IMR-90 (cell line): ENCODE results near the gene DBP. TPM values are rescaled to one million over a fixed set of nuclear protein-coding genes. Genes with fewer than 3 reads are reported as not detected.

Experiments
- ATAC-seq: fragments of 200-7000 bp; cut with Tn5 transposase; 2 replicates; pipeline ENCODE4 v1.9.1; 2020; ENCODE audit warnings: low read depth, mild to moderate bottlenecking, moderate library complexity
- BruUV-seq: library from RNA; stranded (reverse); fragments of 400-500 nt; replicated peaks from 2 replicates; lab custom pipeline; 2021; lab: Mats Ljungman, UMichigan
- CTCF ChIA-PET: fragments of 300-600 bp; formaldehyde crosslinking; extraction: SDS; loops from one replicate; lab custom pipeline; 2021; ENCODE audit warnings: antibody characterized with exemption; lab: Yijun Ruan, JAX
- POLR2A ChIA-PET: fragments of 300-600 bp; sonication (Branson Sonifier 250); formaldehyde crosslinking; loops from one replicate; lab custom pipeline; 2022; ENCODE audit warnings: antibody characterized with exemption; ENCODE audit not compliant: unreplicated experiment; lab: Charles Lee
- DNase-seq: peaks from one replicate; pipeline ENCODE4 v3.0.0; 2013
- H2AFZ ChIP-seq: replicated peaks from 2 replicates; pipeline ENCODE3; 2013; ENCODE audit warnings: low read length, mild to moderate bottlenecking; ENCODE audit not compliant: poor library complexity
- H2AK5ac ChIP-seq: 2 replicates; pipeline ENCODE4 v1.6.1; 2013; ENCODE audit warnings: low read depth, low read length, inconsistent platforms
- H2AK9ac ChIP-seq: replicated peaks from 2 replicates; pipeline ENCODE3; 2013; ENCODE audit warnings: mild to moderate bottlenecking, low read depth, low read length, moderate library complexity; ENCODE audit not compliant: poor library complexity
- H2BK120ac ChIP-seq: 2 replicates; pipeline ENCODE4 v1.6.1; 2013; ENCODE audit warnings: low read depth, low read length, inconsistent platforms
- H2BK15ac ChIP-seq: 3 replicates; pipeline ENCODE4 v1.6.1; 2013; ENCODE audit warnings: low read depth, low read length, inconsistent platforms
- H2BK20ac ChIP-seq: 2 replicates; pipeline ENCODE4 v1.6.1; 2013; ENCODE audit warnings: low read depth, mild to moderate bottlenecking, inconsistent platforms, low read length, moderate library complexity
- H2BK5ac ChIP-seq: 2 replicates; pipeline ENCODE4 v1.6.1; 2013; ENCODE audit warnings: mild to moderate bottlenecking, low read depth, low read length, inconsistent platforms; ENCODE audit not compliant: poor library complexity, severe bottlenecking
- H3K14ac ChIP-seq: replicated peaks from 2 replicates; pipeline ENCODE4 v1.6.1; 2013; ENCODE audit warnings: low read depth, low read length, inconsistent platforms
- H3K18ac ChIP-seq: 2 replicates; pipeline ENCODE4 v1.6.1; 2013; ENCODE audit warnings: low read depth, low read length, control low read depth
- H3K23ac ChIP-seq: 2 replicates; pipeline ENCODE4 v1.6.1; 2013; ENCODE audit warnings: low read depth, low read length, inconsistent platforms
- H3K27ac ChIP-seq: 2 replicates; pipeline ENCODE4 v1.5.1; 2013; ENCODE audit warnings: mild to moderate bottlenecking, control low read depth, low read length; ENCODE audit not compliant: insufficient read depth
- H3K27me3 ChIP-seq: 2 replicates; pipeline ENCODE4 v1.6.1; 2013; ENCODE audit warnings: low read length; ENCODE audit not compliant: control insufficient read depth, insufficient read depth
- H3K36me3 ChIP-seq: 2 replicates; pipeline ENCODE4 v1.6.1; 2013; ENCODE audit warnings: low read length, mixed read lengths; ENCODE audit not compliant: control insufficient read depth, insufficient read depth
- H3K4ac ChIP-seq: 2 replicates; pipeline ENCODE4 v1.6.1; 2013; ENCODE audit warnings: low read depth, low read length, inconsistent platforms
- H3K4me1 ChIP-seq: 2 replicates; pipeline ENCODE4 v1.6.1; 2013; ENCODE audit warnings: low read length, mixed read lengths; ENCODE audit not compliant: control insufficient read depth, insufficient read depth
- H3K4me2 ChIP-seq: 2 replicates; pipeline ENCODE4 v1.6.1; 2013; ENCODE audit warnings: low read depth, mild to moderate bottlenecking, control low read depth, low read length, moderate library complexity
- H3K4me3 ChIP-seq: 2 replicates; pipeline ENCODE4 v1.5.1; 2013; ENCODE audit warnings: low read depth, mild to moderate bottlenecking, control low read depth, low read length, moderate library complexity; ENCODE audit not compliant: insufficient read depth
- H3K56ac ChIP-seq: 2 replicates; pipeline ENCODE4 v1.6.1; 2013; ENCODE audit warnings: low read length, inconsistent platforms; ENCODE audit not compliant: insufficient read depth; ENCODE audit errors: extremely low read depth
- H3K79me1 ChIP-seq, 2 experiments: 2 replicates each; pipeline ENCODE4 v1.6.1; 2013; ENCODE audit warnings: low read length in 2 of 2, inconsistent platforms in 1 of 2, low read depth in 1 of 2
- H3K9ac ChIP-seq: 2 replicates; pipeline ENCODE4 v1.6.1; 2013; ENCODE audit warnings: low read depth, low read length, control low read depth
- H3K9me1 ChIP-seq: 2 replicates; pipeline ENCODE4 v1.6.1; 2013; ENCODE audit warnings: low read length, inconsistent platforms; ENCODE audit not compliant: insufficient read depth
- H3K9me3 ChIP-seq: 2 replicates; pipeline ENCODE4 v1.6.1; 2013; ENCODE audit warnings: low read length; ENCODE audit not compliant: control insufficient read depth, insufficient read depth
- H4K20me1 ChIP-seq: 2 replicates; pipeline ENCODE4 v1.6.1; 2013; ENCODE audit warnings: low read length, inconsistent platforms; ENCODE audit not compliant: insufficient read depth
- H4K5ac ChIP-seq: 2 replicates; pipeline ENCODE4 v1.6.1; 2013; ENCODE audit warnings: mild to moderate bottlenecking, low read depth, low read length, control low read depth
- H4K8ac ChIP-seq, 2 experiments: 2 replicates each; pipeline ENCODE4 v1.6.1; 2013; ENCODE audit warnings: low read depth in 2 of 2, low read length in 2 of 2, control low read depth in 1 of 2, inconsistent platforms in 1 of 2
- H4K91ac ChIP-seq: 2 replicates; pipeline ENCODE4 v1.6.1; 2013; ENCODE audit warnings: low read depth, low read length, inconsistent platforms; ENCODE audit not compliant: insufficient read depth
- BHLHE40 ChIP-seq: fragments of 150-350 bp; IDR thresholded peaks from 2 replicates; pipeline ENCODE4 v1.6.1; 2016; ENCODE audit warnings: mild to moderate bottlenecking, low read depth, low read length
- CEBPB ChIP-seq: IDR thresholded peaks from 2 replicates; pipeline ENCODE4 v1.6.1; 2012; ENCODE audit warnings: low read depth, low read length, improper control_type of control experiment
- CTCF ChIP-seq: conservative IDR thresholded peaks from 2 replicates; pipeline ENCODE4 v1.5.1; 2012; ENCODE audit warnings: mild to moderate bottlenecking, low read depth, low read length, improper control_type of control experiment
- ELK1 ChIP-seq: fragments of 150-350 bp; IDR thresholded peaks from 2 replicates; pipeline ENCODE4 v1.6.1; 2016; ENCODE audit warnings: low read depth, mild to moderate bottlenecking, low read length, moderate library complexity, borderline replicate concordance
- FOS ChIP-seq: fragments of 150-350 bp; IDR thresholded peaks from 2 replicates; pipeline ENCODE4 v1.6.1; 2016; ENCODE audit warnings: low read depth, low read length
- MAFK ChIP-seq: IDR thresholded peaks from 2 replicates; pipeline ENCODE4 v1.6.1; 2012; ENCODE audit warnings: low read depth, low read length, improper control_type of control experiment
- MAZ ChIP-seq: IDR thresholded peaks from 2 replicates; pipeline ENCODE4 v1.6.1; 2012; ENCODE audit warnings: low read depth, mild to moderate bottlenecking, low read length, improper control_type of control experiment, moderate library complexity, borderline replicate concordance
- MXI1 ChIP-seq: IDR thresholded peaks from 2 replicates; pipeline ENCODE4 v1.6.1; 2012; ENCODE audit warnings: low read depth, mild to moderate bottlenecking, low read length, moderate library complexity, borderline replicate concordance
- NFE2L2 ChIP-seq: fragments of 150-350 bp; IDR thresholded peaks from 2 replicates; pipeline ENCODE4 v1.6.1; 2016; ENCODE audit warnings: low read depth, mild to moderate bottlenecking, low read length
- POLR2A ChIP-seq: IDR thresholded peaks from 2 replicates; pipeline ENCODE4 v1.6.1; 2012; ENCODE audit warnings: mild to moderate bottlenecking, low read depth, low read length
- RAD21 ChIP-seq: IDR thresholded peaks from 2 replicates; pipeline ENCODE4 v1.6.1; 2012; ENCODE audit warnings: low read length, improper control_type of control experiment
- RCOR1 ChIP-seq: IDR thresholded peaks from 2 replicates; pipeline ENCODE4 v1.6.1; 2012; ENCODE audit warnings: mild to moderate bottlenecking, low read length, improper control_type of control experiment; ENCODE audit not compliant: insufficient replicate concordance
- RFX5 ChIP-seq: IDR thresholded peaks from 2 replicates; pipeline ENCODE4 v1.8.0; 2012; ENCODE audit warnings: low read depth, mild to moderate bottlenecking, low read length, moderate library complexity
- SMC3 ChIP-seq: fragments of 150-350 bp; IDR thresholded peaks from 2 replicates; pipeline ENCODE4 v1.6.1; 2016; ENCODE audit warnings: low read depth, mild to moderate bottlenecking, antibody characterized with exemption, low read length, moderate library complexity
- USF2 ChIP-seq: fragments of 150-350 bp; IDR thresholded peaks from 2 replicates; pipeline ENCODE4 v1.6.1; 2017; ENCODE audit warnings: mild to moderate bottlenecking, antibody characterized with exemption, low read length, low read depth
- WGBS, 2 experiments: methylation state at CpG; one replicate each; pipeline versions ENCODE4 v1.1.5 to v1.1.7; 2013; ENCODE audit warnings: missing lambda C conversion rate in 2 of 2; ENCODE audit not compliant: insufficient read length in 1 of 2; ENCODE audit errors: extremely low coverage in 2 of 2; 5-methylcytosine and 5-hydroxymethylcytosine counted together
- dilution Hi-C: fragments of 300-500 bp; cut with HindIII; formaldehyde crosslinking; loops from one replicate; pipeline ENCODE4 v1.14.3; 2018; ENCODE audit warnings: low sequenced_read_pairs; ENCODE audit not compliant: unreplicated experiment
- in situ Hi-C: fragments of 300-500 bp; cut with MboI; formaldehyde crosslinking; loops from 3 replicates; pipeline ENCODE4 v1.14.3; 2019; ENCODE audit warnings: low sequenced_read_pairs, inconsistent platforms, mixed read lengths
- intact Hi-C: fragments of 100-400 bp; cut with micrococcal nuclease; formaldehyde crosslinking; loops from 2 replicates; pipeline ENCODE4 v1.10.0; 2022
- polyA plus RNA-seq, 3 experiments: library from polyadenylated mRNA; depleted of rRNA; stranded (reverse); fragments of >200 nt; gene quantifications; 2 replicates each; pipeline ENCODE4 v1.2.3, GENCODE V29; 2012; ENCODE audit warnings: low replicate concordance in 1 of 3
- total RNA-seq: library from RNA; depleted of rRNA; stranded (reverse); fragments of >200 nt; gene quantifications from 2 replicates; pipeline ENCODE4 v1.2.3, GENCODE V29; 2012

Gene DBP
- total and polyA plus RNA-seq, 2 of the 4 experiments (the other 2 are of a cell fraction), result 3.0 to 3.6 TPM

DNA sequence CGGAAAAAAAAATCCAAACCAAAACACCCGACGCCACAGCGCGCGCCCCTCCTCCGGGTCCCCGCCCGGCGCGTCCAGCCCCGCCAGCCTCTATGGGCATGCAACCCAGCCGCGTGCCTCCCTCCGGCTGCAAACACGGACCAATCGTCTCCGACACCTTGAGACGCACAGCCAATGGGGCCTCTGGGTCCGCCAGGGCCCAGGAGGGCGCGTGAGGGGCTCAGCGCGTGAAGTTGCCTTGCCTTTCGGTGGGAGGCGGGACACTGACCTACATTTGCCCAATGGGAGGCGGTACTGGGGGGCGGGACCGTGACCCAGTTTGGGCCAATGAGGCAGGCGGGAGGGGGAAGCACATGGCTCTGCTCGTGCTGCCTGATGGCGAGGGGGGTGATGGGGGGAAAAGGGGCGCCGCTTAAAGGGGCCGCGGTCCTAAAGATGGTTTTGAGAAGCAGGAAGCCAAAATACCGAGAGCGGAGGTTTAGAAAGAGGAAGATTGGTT, 319 bp upstream of the DBP start:
- Histone ChIP-seq H4K91ac (peak overlapping the region; percentile 77), H3K23ac (peak overlapping the region; percentile 64), H3K9me3 (no peaks in the 10 kb centered on the region), H3K18ac (peak overlapping the region; percentile 71), H3K27ac (peak overlapping the region; percentile 81), H2AK9ac (peak overlapping the region; percentile 84), H2BK5ac (peak overlapping the region; percentile 76), H3K14ac (peak overlapping the region; percentile 65), H2BK120ac (peak overlapping the region; percentile 50), H3K4ac (peak overlapping the region; percentile 96), H2AK5ac (no peak overlapping the region; the same call in 1 of the 2 replicates), H3K4me3 (peak overlapping the region; percentile 62), H3K79me1 (peaks cover 0 to 18% of the 10 kb centered on the region in 2 experiments; a peak in 3 of 4 replicates), H2BK15ac (peak overlapping the region; percentile 77; the same call in 2 of the 3 replicates), H3K36me3 (no peaks in the 10 kb centered on the region; the same call in 1 of the 2 replicates), H3K27me3 (no peaks in the 10 kb centered on the region), H4K20me1 (peaks cover 4% of the 10 kb centered on the region; the same call in 1 of the 2 replicates), H2AFZ (peak overlapping the region; percentile 95), H2BK20ac (peak overlapping the region; percentile 81; the same call in 1 of the 2 replicates), H4K8ac (peak overlapping the region; percentile 43 to 93), H3K56ac (peak overlapping the region; percentile 84; the same call in 1 of the 2 replicates), H4K5ac (peak overlapping the region; percentile 72), H3K4me2 (peak overlapping the region; percentile 65), H3K9me1 (peaks cover 24% of the 10 kb centered on the region), H3K9ac (peak overlapping the region; percentile 60), H3K4me1 (peaks cover 28% of the 10 kb centered on the region)
- POLR2A ChIA-PET, result interaction anchor here (0.5 to 0.7 kb wide), 3 partner anchors 18 to 61 kb away, joined by 3 read pairs; partner anchors contain the start of genes RPL18 and SPHK2
- BruUV-seq, result no TSS peak
- in situ Hi-C loops (no loop called here), dilution Hi-C loops (no loop called here), intact Hi-C loops (no loop called here)
- WGBS, 2 experiments, result 1% methylated on average over 29 of the region's 38 CpGs; no CpG with 5 or more reads in 1 of the 2 experiments
- CTCF ChIA-PET, result no interaction called here
- ATAC-seq (peak; percentile 79), DNase-seq (peak; percentile 99)
- TF ChIP-seq RFX5 (no peak), SMC3 (no peak), FOS (peak; percentile 64), MAFK (no peak), RAD21 (no peak), USF2 (peak; percentile 88), POLR2A (no peak), MXI1 (peak; percentile 36; the same call in 1 of the 2 replicates), CEBPB (no peak), MAZ (peak; percentile 97), BHLHE40 (peak; percentile 80), CTCF (no peak), RCOR1 (no peak), ELK1 (no peak), NFE2L2 (peak; percentile 52; the same call in 1 of the 2 replicates)
